ENCODE measurements around the gene TMPRSS11D.

The TMPRSS11D gene, protein sequence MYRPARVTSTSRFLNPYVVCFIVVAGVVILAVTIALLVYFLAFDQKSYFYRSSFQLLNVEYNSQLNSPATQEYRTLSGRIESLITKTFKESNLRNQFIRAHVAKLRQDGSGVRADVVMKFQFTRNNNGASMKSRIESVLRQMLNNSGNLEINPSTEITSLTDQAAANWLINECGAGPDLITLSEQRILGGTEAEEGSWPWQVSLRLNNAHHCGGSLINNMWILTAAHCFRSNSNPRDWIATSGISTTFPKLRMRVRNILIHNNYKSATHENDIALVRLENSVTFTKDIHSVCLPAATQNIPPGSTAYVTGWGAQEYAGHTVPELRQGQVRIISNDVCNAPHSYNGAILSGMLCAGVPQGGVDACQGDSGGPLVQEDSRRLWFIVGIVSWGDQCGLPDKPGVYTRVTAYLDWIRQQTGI

DNA sequence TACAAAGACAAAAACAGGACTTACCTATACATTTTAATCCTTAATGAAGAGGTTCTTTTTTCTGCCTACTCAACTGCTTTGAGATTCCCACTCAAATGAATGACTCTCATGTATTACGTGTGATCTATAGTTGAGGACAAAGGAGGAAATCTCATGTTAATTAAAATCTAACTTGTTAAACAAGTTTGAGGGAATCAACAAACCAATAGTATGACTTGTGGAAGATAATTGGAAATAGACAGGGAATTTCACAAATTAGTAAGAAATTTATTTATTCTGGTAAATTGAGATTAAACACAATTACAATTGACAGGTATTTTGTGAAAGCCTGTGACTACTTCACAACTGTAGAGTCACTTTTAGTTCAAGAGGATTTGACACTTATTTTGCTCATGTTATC, at the start of gene TMPRSS11D:
TMPRSS11D (minus strand) TSS at position 101 of the 400 bp plus-strand sequence; CDS start at position 32, 69 bp downstream.
- FAIRE-seq = no peak

- FAIRE-seq = no peak
Observed at GRCh38 chr4:67933038-67933437, 49.2 kb upstream of the TMPRSS11D start.

- no peak for FAIRE-seq
Observed at GRCh38 chr4:67931256-67931655, 47.5 kb upstream of the TMPRSS11D start.

DNA sequence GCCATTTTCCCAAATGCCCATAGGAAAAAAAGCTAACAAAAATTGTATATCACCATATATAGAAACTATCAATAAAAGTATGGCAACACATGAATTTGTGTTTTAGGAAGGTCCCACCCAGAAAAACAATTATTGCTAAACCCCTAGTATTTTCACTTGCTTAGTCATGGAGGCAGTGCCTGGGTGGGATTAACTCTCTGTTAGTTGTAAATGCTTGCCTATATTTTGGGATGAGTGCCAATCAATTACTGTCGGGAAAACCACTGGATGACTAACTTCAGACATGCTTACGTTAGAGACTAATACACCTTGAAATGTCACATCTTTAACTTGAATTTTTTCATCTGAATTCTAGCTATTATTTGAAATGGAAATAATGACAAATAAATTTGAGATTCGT, 45.6 kb upstream of the TMPRSS11D start:
- FAIRE-seq = no peak

DNA sequence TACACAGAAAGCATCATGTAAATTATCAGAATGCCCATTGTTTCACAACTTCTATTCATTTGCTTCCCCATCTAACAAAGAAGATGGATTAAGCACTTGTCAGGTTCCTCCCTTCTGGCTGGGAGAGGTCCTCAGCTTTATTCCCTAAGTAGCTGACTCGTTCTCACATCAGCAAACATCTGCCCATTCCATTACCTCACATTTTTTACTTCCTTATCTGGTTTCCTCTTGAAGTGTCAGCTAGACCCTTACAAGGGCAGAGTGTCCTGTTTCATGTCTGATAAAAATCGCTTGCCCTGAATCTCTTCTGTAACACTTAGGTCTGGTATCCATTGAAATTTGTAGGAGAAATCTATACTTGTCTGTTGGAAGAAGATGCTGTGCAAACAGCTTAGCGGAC, 44.7 kb upstream of the TMPRSS11D start:
- no peak for FAIRE-seq

DNA sequence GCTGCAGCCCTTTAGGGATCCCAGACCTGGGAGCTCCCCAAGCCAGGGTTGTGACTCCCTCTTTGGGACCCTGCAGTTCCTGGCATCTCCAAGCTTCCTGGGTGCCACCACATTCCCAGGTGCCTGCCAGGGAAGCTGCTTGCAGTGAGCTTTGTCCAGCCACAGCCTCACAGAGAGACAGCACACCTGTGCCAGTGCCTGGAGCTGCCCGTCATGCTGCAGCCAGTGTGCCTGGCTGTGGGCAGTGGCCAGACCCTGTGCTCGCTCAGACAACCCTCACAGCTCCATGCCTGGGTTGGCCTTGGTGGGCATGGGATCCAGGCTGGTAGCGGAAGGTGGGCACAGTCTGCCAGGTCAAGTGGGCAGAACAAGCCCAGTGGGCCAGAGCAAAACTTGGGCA, 43.4 kb upstream of the TMPRSS11D start:
- no peak for FAIRE-seq

GRCh38 chr4:67926485-67926884, 42.7 kb upstream of the TMPRSS11D start:
- FAIRE-seq = no peak

DNA sequence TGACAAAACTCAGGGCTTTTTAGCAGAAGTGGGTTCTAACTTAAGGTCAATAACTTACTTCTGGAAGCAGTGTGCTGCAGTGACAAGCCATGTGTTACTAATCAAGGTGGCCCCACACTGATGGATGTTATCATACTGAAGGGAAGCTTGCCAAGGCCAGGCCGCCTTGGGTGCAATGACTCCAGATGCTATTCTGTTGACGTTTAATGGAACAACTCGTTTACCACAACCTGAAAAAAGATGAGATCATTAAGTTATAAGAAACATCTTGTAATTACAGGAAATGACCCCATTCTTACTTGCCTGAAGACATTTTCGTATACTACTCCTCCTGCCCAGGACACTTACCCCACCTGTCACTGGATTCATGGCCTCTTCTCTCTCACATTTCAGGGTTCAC, 38.9 kb upstream of the TMPRSS11D start:
- FAIRE-seq = no peak

GRCh38 chr4:67918428-67918827, 34.6 kb upstream of the TMPRSS11D start:
- no peak for FAIRE-seq

DNA sequence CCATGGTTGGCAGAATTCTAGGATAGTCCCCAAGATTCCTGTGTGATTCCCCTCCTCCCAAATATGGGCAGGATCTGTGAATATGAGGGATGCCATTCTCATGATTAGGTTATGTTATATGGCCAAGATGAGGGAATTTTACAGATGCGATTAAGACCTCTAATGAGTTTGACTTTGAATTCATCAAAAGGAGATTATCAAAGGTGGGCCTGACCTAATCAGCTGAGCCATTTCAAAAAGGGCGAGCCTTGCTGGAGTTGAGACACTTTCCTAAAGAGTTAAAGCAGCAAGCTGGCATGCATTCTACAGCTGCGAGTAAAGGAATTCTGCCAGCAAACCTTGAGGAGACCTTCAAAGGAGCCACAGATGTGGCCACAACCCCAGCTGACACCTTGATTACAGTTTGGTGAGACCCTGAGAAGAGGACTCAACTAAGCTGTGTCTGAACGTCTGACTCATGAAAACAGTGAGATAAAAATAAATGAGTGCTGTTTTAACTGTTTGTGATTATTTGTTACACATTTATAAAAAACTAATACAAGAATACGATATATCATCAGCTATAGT, 31.7 kb upstream of the TMPRSS11D start:
- FAIRE-seq = no peak

- FAIRE-seq = no peak
Observed at GRCh38 chr4:67912080-67912479, 28.3 kb upstream of the TMPRSS11D start.

DNA sequence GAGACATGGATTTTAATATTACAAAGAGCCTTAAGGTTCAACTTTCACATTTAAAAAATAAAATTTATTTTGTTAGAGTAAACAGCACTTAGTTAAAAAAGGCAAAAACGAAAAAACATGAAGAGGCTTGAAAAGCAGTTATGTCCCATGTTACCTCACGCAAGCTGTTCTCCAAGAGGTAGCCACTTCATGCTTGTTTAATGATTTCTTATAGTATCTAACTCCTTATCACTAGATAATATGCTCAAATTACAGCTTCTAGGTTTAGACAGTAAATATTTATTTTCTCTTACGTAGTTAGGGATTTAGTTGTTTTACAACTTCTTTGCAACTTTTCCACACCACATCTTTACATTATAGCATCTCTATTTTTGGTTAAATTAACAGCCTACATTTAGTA, 27.8 kb upstream of the TMPRSS11D start:
- no peak for FAIRE-seq

GRCh38 chr4:67911141-67911540, 27.3 kb upstream of the TMPRSS11D start:
- FAIRE-seq = no peak

GRCh38 chr4:67910585-67910905, 26.7 kb upstream of the TMPRSS11D start:
- no peak for FAIRE-seq

DNA sequence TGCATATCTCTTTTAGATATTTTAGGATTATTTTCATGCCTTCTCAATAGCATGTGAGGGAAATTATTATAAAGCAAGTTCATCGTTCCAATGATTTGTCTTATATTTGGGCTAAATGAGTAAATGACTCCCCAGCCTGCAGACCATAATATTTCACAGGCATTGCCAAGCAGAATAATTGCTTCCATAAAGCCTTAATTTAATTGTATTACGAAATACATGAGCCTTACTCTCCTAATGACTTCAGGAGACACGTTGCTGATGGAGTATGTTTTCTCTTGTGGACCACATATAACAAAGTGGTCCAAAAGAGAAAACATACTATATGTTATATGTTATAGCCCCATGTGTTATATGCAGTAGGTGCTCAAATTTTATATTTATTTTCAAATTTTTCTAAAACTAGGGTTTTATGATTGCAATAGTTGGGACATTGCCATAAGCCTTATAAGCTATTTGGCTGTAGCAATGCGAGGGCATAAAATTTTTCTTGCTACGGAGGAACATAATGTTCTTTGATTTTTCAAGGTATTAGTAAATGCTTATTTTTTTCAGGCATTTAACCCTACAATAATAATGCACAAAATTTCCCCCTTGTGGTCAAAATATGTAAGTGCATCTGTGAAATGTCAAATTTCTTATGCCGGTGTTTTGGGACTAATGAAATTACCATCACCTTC, 26.2 kb upstream of the TMPRSS11D start:
- peak; percentile 58 for FAIRE-seq

GRCh38 chr4:67907650-67908049, 23.8 kb upstream of the TMPRSS11D start:
- FAIRE-seq = no peak

DNA sequence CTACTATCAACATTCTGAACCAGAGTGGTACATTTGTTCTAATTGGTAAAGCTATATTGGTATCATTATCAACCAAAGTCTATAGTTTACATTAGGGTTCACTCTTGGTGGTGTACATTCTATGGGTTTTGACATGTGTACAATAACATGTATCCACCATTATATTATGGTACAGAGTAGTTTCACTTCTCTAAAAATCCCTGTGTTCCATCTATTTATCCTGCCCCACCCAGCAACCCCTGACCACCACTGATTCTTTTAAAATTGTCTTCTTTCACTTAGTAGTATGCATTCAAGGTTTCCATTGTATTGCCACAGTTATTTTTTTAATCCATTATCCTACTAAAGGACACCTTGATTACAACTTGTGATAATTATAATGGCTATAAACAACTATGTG, 15.3 kb upstream of the TMPRSS11D start:
- no peak for FAIRE-seq

DNA sequence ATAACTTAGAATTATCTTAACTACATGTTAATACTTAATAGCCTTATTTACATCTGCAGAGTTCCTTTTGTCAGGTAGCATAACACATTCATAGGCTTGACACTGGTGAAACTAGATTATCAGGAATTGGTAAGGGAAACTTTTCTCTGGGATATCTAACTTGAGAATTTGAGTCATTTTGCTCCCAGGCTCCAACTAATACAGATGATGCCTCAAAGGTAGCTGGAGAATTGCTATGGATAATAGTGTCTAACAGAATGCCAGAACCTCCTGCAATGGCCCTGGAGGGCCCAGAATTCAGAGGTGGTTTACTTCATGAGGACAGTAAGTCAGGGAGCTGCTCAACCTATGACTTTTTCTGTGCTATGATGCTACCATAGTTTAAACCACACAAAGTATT, 13.9 kb upstream of the TMPRSS11D start:
- no peak for FAIRE-seq

GRCh38 chr4:67896421-67897065, 12.7 kb upstream of the TMPRSS11D start:
- no peak for FAIRE-seq

GRCh38 chr4:67894659-67895058, 10.9 kb upstream of the TMPRSS11D start:
- FAIRE-seq = no peak

DNA sequence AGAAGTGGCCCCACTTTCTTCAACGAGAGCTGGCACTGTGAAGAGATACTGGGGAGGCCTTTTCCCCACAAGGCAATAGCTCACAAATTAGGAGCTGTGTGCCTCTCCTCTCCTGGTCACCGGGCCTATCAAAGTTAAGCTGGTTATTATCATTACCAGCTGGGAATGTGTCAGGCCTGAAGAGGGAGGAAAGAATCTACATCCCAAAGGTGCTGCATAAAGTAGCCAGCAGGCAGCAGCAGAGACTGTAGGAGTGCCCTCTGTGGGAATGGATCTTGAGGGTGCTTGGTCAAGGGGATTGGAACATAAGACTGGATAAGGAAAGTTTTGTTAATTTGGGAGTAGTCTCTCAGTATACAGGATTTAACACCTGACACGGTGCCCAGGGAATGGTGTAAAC, 9.1 kb upstream of the TMPRSS11D start:
- FAIRE-seq = no peak

- FAIRE-seq = no peak
Observed at GRCh38 chr4:67892253-67892652, 8.5 kb upstream of the TMPRSS11D start.

- FAIRE-seq = no peak
Observed at GRCh38 chr4:67891645-67892044, 7.8 kb upstream of the TMPRSS11D start.

DNA sequence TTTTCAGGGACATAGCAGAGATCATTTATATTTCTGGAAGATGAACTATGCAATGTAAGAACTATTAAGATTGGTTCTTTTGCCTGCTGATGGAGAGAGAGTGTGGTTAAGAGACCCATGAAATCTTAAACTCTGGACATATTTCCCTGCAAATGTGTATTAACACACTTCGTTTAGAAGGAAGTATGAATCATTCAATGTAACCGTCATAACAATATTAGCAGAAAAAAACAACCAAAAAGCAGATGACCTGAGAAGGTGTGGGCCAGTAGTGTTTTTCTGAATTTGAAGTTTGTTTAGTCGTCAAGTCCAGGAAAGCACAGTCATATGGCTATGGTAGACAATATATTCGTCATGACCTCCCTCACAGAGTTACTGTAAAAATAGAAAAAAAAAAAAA, 2.5 kb upstream of the TMPRSS11D start:
- FAIRE-seq = no peak
